HG02642 (cell line): ENCODE data around the gene OR51B4.
"Not testable (repeated sequence)": the region's sequence is repeated elsewhere in the genome, so short reads cannot be mapped to it uniquely, and the experiment has no call there.

Experiments
- ATAC-seq: cut with Tn5 transposase; IDR thresholded peaks from one replicate; pipeline ENCODE4 v1.9.1; 2021; ENCODE audit warnings: mild to moderate bottlenecking; ENCODE audit not compliant: unreplicated experiment, poor library complexity

The OR51B4 gene, protein sequence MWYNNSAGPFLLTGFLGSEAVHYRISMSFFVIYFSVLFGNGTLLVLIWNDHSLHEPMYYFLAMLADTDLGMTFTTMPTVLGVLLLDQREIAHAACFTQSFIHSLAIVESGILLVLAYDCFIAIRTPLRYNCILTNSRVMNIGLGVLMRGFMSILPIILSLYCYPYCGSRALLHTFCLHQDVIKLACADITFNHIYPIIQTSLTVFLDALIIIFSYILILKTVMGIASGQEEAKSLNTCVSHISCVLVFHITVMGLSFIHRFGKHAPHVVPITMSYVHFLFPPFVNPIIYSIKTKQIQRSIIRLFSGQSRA

DNA sequence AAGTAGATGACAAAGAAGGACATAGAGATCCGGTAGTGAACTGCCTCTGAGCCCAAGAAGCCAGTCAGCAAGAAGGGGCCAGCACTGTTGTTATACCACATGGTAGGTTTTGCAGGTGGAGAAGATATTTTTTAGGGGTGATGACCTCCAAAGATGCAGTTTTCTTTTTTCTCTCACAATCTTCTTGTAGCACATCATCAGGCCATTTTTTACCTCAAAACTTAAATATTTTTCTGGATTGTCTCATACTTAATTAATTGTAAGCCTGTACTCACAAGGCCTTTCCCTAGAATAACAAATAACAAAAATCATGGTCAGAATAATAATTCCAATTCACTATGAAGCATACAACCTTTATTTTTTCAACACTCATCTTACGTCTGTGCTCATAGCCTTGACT is at the start of gene OR51B4:
TSS of gene OR51B4 (minus strand) at position 101 of the 400 bp plus-strand sequence. CDS start at position 101, 0 bp downstream.
- no peak for ATAC-seq

DNA sequence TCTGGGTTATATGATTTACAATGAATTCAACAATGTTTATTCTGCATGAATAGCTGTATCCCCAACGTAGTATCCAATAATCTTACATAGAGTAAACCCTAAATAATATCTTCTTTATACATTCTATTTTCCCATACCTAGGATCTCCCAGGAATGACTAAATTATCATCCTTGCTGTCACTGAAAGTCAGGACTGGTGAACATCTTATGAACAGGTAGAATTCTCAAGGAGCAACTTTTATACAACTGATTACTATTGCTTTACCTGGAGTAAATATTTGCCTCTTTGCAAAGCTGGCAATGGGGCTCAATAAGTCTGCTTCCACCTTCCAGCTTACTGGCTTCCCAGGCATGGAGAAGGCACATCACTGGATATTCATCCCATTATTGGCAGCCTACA is 49.5 kb upstream of the OR51B4 start, which contains the start of gene OR51B6:
TSS of gene OR51B6 (plus strand) at position 301 of the 400 bp plus-strand sequence. CDS start at position 301, 0 bp downstream.
- ATAC-seq: no peak

GRCh38 chr11:5349550-5349949 is 47.8 kb upstream of the OR51B4 start:
- no peak for ATAC-seq

DNA sequence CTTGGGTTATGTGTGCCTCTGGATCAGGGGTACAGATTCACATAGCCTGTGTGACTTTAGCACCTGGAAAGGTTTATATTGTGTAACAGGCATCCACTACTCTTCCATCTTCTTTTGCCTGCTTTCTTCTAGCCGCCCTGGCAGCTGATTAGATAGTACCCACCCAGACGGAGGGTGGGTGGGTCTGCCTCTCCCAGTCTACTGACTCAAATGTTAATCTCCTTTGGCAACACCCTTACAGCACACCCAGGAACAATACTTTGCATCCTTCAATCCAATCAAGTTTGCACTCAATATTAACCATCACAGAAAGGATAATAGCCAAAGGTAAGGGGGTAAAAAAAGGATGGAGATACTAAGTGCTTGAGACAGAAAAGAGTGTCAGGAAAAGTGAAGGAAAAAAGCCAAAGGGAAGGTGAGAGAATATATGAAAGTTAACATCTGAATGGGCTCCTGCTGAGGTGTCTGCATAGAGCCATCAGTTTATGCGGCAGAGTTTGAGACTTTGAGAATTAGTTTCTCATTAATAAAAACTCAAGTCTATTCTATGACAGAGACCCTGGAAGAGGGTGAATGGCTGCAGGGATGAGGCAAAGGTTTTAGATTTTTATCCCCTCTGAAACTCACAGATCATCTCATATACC is 46.9 kb upstream of the OR51B4 start:
- no peak for ATAC-seq

DNA sequence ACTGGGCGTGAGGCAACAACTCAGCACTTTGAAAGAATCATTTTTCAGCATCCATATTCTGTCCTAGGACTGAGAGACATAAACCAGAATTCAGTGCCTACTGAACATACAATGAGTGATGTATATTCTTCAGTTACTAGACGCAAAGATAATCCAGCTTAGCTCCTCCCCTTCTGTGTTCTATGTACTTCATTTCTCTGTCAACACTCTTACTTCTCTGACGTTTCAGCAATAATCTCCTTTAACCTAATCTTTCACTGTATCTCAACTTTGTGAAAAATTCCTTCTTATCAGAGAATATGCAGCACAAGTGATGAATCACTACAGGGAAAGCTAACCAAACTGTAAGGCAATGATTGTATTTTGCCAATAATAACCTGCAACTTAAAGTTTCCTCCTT is 44.1 kb upstream of the OR51B4 start:
- no peak for ATAC-seq

- ATAC-seq: no peak
Observed at GRCh38 chr11:5343474-5344335, 42.0 kb upstream of the OR51B4 start, which contains the start of gene OR51B5. OR51B5 (minus strand) TSS chr11:5343524; CDS start chr11:5343524, 0 bp downstream.

GRCh38 chr11:5339771-5340322 is 38.1 kb upstream of the OR51B4 start:
- peak; percentile 72 for ATAC-seq

DNA sequence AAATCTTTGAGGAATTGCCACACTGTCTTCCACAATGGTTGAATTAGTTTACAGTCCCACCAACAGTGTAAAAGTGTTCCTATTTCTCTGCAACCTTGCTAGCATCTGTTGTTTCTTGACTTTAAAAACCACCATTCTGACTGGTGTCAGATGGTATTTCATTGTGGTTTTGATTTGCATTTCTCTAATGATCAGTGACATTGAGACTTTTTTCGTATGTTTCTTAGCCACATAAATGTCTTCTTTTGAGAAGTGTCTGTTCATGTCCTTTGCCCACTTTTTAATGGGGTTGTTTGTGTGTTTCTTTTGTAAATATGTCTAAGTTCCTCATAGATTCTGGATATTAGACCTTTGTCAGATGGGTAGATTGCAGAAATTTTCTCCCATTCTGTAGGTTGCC is 35.5 kb upstream of the OR51B4 start:
- ATAC-seq: not testable (repeated sequence)

DNA sequence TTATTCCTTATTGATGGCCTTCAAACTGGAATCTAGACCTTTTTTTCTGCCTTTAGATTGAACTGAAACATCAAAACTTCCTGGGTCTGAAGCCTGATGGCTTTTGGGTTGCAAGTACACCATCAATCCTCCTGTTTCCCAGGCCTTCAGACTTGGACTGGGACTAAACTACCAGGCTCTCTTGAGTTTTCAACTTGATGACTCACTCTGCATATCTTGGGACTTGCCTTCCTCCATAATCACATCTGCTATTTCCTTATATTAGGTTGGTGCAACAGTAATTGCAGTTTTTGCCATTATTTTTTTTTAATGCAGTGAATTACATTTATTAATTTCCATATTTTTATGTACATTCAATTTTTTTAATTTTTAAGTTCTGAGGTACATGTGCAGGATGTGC is 34.6 kb upstream of the OR51B4 start:
- no peak for ATAC-seq

GRCh38 chr11:5335170-5335569 is 33.4 kb upstream of the OR51B4 start:
- ATAC-seq: no peak

- no peak for ATAC-seq
Observed at GRCh38 chr11:5324197-5324596, 22.5 kb upstream of the OR51B4 start, which contains the start of gene OR51B2. OR51B2 (minus strand) TSS chr11:5324297; CDS start chr11:5324297, 0 bp downstream.

- ATAC-seq: no peak
Observed at GRCh38 chr11:5317292-5317691, 15.5 kb upstream of the OR51B4 start.

DNA sequence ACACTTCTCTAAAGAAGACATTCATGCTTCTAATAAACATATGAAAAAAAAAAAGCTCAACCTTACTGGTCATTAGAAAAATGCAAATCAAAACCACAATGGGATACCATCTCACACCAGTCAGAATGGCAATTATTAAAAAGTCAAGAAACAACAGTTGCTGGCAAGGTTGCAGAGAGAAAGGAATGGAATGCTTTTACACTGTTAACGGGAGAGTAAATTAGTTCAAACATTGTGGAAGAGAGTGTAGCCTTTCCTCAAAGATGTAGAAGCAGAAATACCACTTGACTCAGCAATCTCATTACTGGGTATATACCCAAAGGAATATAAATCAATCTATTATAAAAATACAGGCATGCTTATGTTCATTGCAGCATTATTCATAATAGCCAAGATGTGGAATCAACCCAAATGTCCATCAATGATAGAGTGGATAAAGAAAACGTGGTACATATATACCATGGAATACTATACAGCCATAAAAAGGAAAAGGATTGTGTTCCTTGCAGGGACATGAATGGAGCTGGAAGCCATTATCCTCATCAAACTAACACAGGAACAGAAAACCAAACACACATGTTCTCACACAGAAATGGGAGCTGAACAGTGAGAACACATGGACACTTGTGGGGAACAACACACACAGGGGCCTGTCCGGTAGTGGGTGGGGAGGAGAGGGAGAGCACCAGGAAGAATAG is 11.7 kb upstream of the OR51B4 start:
- not testable (repeated sequence) for ATAC-seq

GRCh38 chr11:5310423-5310822 is 8.7 kb upstream of the OR51B4 start:
- ATAC-seq: no peak

DNA sequence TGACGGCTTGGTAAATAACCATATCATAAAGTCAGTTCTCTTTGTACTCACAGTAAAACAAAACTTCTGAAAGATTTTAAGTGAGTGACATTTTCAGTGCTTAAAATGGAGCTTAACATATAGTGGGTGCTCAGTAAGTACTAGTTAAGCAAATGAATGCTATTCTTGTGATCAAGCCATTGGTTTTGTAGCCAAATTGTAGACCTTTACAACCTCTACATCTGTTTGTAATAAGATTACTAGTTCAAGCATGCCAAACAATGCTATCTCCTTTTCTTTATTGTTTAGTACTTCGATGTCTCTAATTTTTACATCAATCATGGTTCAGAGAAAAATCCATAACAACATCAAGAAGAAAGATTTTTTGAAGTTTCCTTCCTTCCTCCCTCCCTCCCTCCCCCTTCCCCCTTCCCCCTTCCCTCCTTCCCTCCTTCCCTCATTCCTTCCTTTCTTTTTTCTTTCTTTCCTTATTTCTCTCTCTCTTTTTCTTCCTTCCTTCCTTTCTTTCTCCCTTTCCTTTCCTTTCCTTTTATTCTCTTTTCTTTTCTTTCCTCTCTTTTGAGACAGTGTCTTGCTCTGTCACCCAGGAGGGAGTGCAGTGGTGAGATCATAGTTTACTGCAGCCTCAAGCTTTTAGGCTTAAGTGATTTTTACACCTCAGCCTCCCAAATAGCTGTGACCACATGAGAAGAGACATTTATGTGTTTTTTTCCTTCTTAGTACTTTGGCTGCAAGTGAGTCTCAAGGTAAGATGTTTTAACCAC is 5.7 kb upstream of the OR51B4 start:
- no peak for ATAC-seq

GRCh38 chr11:5304046-5304445 is 2.3 kb upstream of the OR51B4 start:
- ATAC-seq: no peak

DNA sequence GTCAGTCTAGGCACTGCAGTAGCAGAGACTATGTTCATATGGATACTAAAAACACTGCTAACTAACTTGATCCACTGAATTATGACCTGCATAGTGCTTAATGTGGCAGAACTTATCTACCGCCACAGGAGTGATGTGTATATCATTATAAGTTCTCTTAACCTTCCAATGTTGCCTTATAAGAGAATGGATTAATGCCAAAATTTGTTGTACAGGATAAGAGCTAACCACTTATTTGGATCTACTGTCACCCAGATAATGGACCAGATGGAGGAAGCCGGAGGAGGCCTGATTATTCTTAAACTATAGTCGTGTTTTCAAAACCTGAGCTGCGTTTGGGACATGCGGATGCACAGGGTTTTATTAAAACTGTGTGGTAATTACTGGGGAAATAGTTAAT is 1.9 kb upstream of the OR51B4 start:
- ATAC-seq: no peak

DNA sequence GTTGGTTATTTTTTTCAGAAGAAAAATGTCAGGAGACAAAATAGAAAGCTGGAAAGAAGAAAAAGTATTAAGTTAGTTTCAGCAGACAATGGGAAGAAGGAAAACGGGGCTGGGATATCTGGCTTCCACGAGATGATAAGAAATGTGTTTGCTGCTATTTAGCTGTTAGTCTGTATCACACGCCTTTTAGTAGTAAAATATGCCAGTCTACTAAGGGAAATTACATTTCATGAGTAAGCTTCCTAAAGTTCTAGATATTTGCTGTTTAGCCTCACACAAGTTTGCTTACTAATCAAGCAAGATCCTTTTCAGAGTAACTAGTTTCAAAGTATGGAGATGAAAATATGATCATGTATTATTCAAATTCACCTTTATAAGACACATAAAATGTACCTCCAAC is 1.5 kb downstream of the OR51B4 start:
- no peak for ATAC-seq

- no peak for ATAC-seq
Observed at GRCh38 chr11:5298451-5298850, 3.3 kb downstream of the OR51B4 start.
